Peyer's patch (tissue), 4 donors: ENCODE measurements around the gene CTXN3. TPM values are rescaled to one million over a fixed set of nuclear protein-coding genes. Genes with fewer than 3 reads are reported as not detected.

Experiments used
- DNase-seq, 3 donors: peaks; one replicate each; pipeline ENCODE4 v3.0.0-alpha.2; 2017 to 2019
- H3K27ac ChIP-seq, 4 donors: fragments of 200-600 bp; sonication (generic); one replicate each; pipeline ENCODE4 v1.5.1; 2016 to 2019
- H3K27me3 ChIP-seq, 2 donors: fragments of 200-600 bp; sonication (generic); one replicate each; pipeline ENCODE4 v1.5.1; 2019
- H3K36me3 ChIP-seq, 3 donors: fragments of 200-600 bp; sonication (generic); one replicate each; pipeline ENCODE4 v1.5.1; 2016 to 2019
- H3K4me1 ChIP-seq, 4 donors: fragments of 200-600 bp; sonication (generic); one replicate each; pipeline ENCODE4 v1.5.1; 2016 to 2019
- H3K4me3 ChIP-seq, 4 donors: fragments of 200-600 bp; sonication (generic); 1 replicate in 3 of 4; 2 replicates in 1 of 4; pipeline ENCODE4 v1.5.1; 2016 to 2019; ENCODE audit warnings: mild to moderate bottlenecking in 1 of 4
- H3K9me3 ChIP-seq, 4 donors: fragments of 200-600 bp; sonication (generic); one replicate each; pipeline ENCODE4 v1.5.1; 2016 to 2019; ENCODE audit warnings: mild to moderate bottlenecking in 1 of 4
- POLR2A ChIP-seq, 2 donors: fragments of 450-650 bp; IDR thresholded peaks; one replicate each; pipeline ENCODE4 v1.5.1; 2017; ENCODE audit warnings: antibody characterized with exemption in 2 of 2, mild to moderate bottlenecking in 2 of 2, moderate library complexity in 2 of 2
- total RNA-seq, 4 donors: library from RNA; depleted of rRNA; stranded (reverse); fragments of >200 nt; gene quantifications; one replicate each; pipeline ENCODE4 v1.1.0, GENCODE V29; 2016
- TF ChIP-seq, protein P1 (sequence below), 6 experiments: fragments of 450-650 bp in 4 of 6; fragments of 200-600 bp in 2 of 6; sonication (generic) in 1 of 6; IDR thresholded peaks; one replicate each; pipeline ENCODE4 v1.5.1; 2017 to 2019; ENCODE audit warnings: antibody characterized with exemption in 6 of 6, mild to moderate bottlenecking in 3 of 6, moderate library complexity in 1 of 6

The CTXN3 gene
- total RNA-seq, 4 donors from 2014 or later = not detected

DNA sequence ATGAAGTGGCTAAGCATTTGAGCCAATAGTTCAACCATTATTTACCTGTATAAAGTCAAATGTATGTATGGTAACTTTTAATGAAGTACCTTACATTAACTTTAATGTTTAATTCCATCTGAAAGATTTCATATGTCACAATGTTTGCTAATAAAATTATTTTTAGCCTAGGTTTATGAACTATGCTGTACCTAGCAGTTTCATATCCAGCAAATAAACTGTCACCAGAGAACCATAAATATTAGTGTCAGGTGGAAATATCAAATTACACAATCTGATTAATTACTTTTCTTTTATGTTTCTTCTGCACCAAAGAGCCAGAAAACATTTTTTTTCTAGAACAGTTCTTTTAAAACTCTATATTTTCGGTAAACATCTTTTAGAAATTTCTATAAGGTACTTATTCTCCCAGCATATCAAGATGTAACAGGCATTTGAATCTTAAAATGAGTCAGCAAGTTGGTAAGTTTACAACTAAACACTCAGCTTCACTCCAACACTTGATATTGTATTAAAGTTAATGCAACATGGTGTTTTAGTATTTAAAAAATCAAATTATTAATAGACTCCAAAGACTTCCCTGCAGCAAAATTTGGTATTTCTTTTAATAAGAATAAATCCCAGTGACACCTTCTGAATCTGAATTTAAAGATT lies 45.8 kb downstream of the CTXN3 start:
- no peak overlapping the region for H3K27ac ChIP-seq
- H3K27me3 ChIP-seq = no peaks in the 10 kb centered on the region
- H3K36me3 ChIP-seq = no peaks in the 10 kb centered on the region
- no peaks in the 10 kb centered on the region for H3K4me1 ChIP-seq
- TF ChIP-seq, protein P1, sequence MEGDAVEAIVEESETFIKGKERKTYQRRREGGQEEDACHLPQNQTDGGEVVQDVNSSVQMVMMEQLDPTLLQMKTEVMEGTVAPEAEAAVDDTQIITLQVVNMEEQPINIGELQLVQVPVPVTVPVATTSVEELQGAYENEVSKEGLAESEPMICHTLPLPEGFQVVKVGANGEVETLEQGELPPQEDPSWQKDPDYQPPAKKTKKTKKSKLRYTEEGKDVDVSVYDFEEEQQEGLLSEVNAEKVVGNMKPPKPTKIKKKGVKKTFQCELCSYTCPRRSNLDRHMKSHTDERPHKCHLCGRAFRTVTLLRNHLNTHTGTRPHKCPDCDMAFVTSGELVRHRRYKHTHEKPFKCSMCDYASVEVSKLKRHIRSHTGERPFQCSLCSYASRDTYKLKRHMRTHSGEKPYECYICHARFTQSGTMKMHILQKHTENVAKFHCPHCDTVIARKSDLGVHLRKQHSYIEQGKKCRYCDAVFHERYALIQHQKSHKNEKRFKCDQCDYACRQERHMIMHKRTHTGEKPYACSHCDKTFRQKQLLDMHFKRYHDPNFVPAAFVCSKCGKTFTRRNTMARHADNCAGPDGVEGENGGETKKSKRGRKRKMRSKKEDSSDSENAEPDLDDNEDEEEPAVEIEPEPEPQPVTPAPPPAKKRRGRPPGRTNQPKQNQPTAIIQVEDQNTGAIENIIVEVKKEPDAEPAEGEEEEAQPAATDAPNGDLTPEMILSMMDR (IDR thresholded peaks at IDR 0.05) = no peak
- TF ChIP-seq POLR2A (IDR thresholded peaks at IDR 0.05) = no peak
- no peak for DNase-seq
- H3K4me3 ChIP-seq = no peak overlapping the region
- H3K9me3 ChIP-seq = no peaks in the 10 kb centered on the region

DNA sequence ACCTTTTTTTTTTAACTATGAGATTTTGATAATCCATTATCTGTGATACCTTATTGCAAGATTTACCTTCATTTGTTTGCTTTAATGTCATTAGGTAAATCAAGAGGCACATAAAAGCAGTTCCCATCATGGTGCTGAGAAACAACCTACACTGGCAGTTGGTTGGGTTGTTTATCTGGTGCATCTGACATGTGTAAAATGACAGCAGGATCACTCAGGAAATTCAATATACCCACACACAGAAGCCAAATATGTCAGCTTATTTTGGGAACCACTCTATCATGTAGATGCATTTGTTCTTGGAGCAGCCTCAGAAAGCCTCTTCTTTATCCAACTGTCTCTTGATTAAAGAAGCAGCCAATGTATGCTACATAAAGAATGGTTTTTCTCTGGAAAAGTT lies 46.5 kb downstream of the CTXN3 start:
- Histone ChIP-seq H3K4me3 (no peak overlapping the region), H3K27ac (no peak overlapping the region), H3K9me3 (no peaks in the 10 kb centered on the region), H3K27me3 (no peaks in the 10 kb centered on the region), H3K36me3 (no peaks in the 10 kb centered on the region), H3K4me1 (no peaks in the 10 kb centered on the region)
- no peak for DNase-seq
- TF ChIP-seq, protein P1 (IDR thresholded peaks at IDR 0.05) = no peak
- no peak for TF ChIP-seq POLR2A (IDR thresholded peaks at IDR 0.05)

DNA sequence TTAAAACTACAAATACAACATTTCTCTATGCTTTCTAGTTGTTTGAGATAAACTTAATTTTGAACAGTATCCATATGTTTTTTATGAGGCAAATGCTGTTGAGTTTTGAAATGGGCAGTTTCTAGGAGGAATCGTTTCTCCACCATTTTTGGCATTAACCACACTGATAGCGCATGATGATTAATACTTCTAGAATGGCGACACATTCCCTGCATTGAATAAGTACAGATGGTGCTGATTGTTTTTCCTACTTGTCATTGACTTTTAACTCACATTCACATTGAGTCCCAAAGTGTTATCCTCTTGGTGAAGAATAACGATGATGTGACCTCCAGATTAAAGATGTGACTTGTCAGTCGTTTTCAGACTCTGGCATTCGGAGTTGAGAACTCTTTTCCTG lies 47.8 kb downstream of the CTXN3 start:
- DNase-seq = no peak

DNA sequence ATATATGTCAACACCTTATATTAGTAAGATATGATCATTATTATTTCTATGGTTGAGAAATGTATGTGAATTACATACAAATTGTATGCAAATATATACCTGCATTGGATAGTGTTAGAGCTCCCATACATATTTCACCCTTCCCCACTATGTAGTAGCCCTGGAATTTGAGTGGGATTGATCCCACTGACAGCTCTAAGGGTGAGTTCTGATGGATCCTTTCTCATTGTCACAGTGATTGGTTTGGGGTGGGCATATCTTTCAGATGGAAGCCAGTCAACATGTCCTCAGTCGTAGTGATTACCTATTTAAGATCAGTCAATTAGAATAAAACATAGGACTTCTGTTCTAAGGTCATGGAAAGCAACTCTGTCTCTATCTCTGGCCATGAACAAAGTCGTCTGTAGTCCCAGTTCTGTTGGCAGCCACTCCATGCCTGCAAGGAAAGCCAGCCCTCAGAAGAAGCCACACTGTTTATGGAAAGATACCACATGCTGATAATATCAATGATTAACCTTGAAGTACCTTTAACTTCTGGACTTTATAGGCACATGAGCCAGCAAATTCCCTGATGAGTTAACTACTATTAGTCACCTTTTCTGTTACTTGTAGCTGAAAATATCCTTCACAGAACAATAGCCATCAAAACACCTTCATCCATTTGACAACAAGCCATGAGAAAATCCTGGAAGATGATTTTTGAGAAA lies 49.2 kb downstream of the CTXN3 start:
- DNase-seq = peak in 2 of 3 donors; percentile 49
- Histone ChIP-seq H3K36me3 (no peaks in the 10 kb centered on the region), H3K27me3 (no peaks in the 10 kb centered on the region), H3K4me3 (no peak overlapping the region), H3K9me3 (no peaks in the 10 kb centered on the region), H3K4me1 (no peaks in the 10 kb centered on the region), H3K27ac (peak overlapping the region in 1 of 4 donors; percentile 5)
- TF ChIP-seq, protein P1 (IDR thresholded peaks at IDR 0.05) = no peak

More for the DNA sequence above, 47.8 kb downstream of the CTXN3 start:
- H3K27me3 ChIP-seq = no peaks in the 10 kb centered on the region
- no peak overlapping the region for H3K4me3 ChIP-seq
- no peak overlapping the region for H3K27ac ChIP-seq
- H3K36me3 ChIP-seq = no peaks in the 10 kb centered on the region
- H3K4me1 ChIP-seq = no peaks in the 10 kb centered on the region
- TF ChIP-seq, protein P1 (IDR thresholded peaks at IDR 0.05) = no peak
- TF ChIP-seq POLR2A (IDR thresholded peaks at IDR 0.05) = no peak
- H3K9me3 ChIP-seq = no peaks in the 10 kb centered on the region

DNA sequence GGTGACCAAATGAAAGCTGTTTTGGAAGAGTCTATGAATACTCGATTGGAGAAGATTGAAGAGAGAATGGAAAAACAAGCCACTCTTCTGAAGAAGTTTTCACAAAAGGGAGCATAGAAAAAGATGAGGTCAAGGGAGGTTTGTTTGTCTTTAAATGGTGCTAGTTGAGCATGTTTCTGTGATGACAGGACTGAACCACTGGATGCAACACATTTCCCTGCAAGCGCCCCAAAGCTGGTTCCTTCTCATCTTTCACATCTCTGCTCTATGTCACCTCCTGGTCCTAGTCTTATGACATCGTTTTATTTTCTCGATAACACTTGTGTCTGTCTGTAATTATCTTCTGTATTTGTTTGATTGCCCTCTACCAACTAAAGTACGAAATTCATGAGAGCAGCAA lies 50.5 kb downstream of the CTXN3 start:
- DNase-seq = no peak
- H3K4me1 ChIP-seq = no peaks in the 10 kb centered on the region
- no peaks in the 10 kb centered on the region for H3K9me3 ChIP-seq
- H3K36me3 ChIP-seq = no peaks in the 10 kb centered on the region
- no peaks in the 10 kb centered on the region for H3K27me3 ChIP-seq
- H3K27ac ChIP-seq = no peak overlapping the region
- TF ChIP-seq POLR2A (IDR thresholded peaks at IDR 0.05) = no peak
- H3K4me3 ChIP-seq = no peak overlapping the region

DNA sequence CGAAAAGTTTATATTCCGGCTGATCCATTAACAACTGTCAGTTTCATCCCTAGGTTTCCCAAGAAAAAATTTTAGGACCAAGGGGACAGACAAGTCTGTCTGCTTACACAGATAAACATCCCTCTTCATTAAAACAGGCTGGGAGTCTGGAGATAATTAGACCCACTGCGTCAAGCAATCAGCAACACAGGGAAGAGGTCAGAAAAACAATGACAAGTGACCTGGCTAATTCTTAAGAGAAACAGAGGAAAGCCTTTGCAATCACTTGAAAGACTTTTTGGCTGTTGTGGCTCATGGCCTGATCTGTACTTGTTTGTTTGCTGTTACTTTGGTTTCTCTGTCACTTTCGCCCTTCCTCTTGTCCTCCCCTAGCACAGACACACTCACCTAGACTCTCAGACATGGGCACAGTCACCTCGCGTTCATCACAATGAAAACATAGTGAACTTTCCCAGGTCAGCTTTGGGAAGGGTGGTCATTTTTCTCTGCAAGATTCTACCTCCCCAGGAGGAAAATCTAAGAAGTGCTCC lies 51.4 kb downstream of the CTXN3 start:
- Histone ChIP-seq H3K4me1 (no peaks in the 10 kb centered on the region), H3K36me3 (no peaks in the 10 kb centered on the region), H3K27me3 (no peaks in the 10 kb centered on the region), H3K4me3 (no peak overlapping the region), H3K27ac (no peak overlapping the region), H3K9me3 (no peaks in the 10 kb centered on the region)
- TF ChIP-seq POLR2A (IDR thresholded peaks at IDR 0.05) = no peak
- TF ChIP-seq, protein P1 (IDR thresholded peaks at IDR 0.05) = no peak
- no peak for DNase-seq
